ENCODE results near the gene RASGEF1C.

Gene RASGEF1C

GRCh38 chr5:180119031-180119902 lies 89.7 kb downstream of the RASGEF1C start:
- no peak for DNase-seq
- no peak for ATAC-seq

GRCh38 chr5:180118391-180118791 lies 90.6 kb downstream of the RASGEF1C start:
- DNase-seq (no peak), ATAC-seq (no peak)

- no peak for DNase-seq
- no peak for ATAC-seq
These were observed 91.8 kb downstream of the RASGEF1C start for GRCh38 chr5:180117000-180117725.

- DNase-seq: no peak
- no peak for ATAC-seq
These were observed 92.7 kb downstream of the RASGEF1C start for GRCh38 chr5:180116077-180116999.

- no peak for ATAC-seq
- DNase-seq: no peak
These were observed 93.5 kb downstream of the RASGEF1C start for GRCh38 chr5:180115326-180116076.

GRCh38 chr5:180114304-180115003 lies 94.6 kb downstream of the RASGEF1C start:
- ATAC-seq (no peak), DNase-seq (no peak)

GRCh38 chr5:180113660-180114303 lies 95.2 kb downstream of the RASGEF1C start:
- ATAC-seq: no peak
- DNase-seq: no peak

- ATAC-seq (no peak), DNase-seq (no peak)
These were observed 96.7 kb downstream of the RASGEF1C start for GRCh38 chr5:180112181-180112861.

- DNase-seq: no peak
- no peak for ATAC-seq
These were observed 97.6 kb downstream of the RASGEF1C start for GRCh38 chr5:180111273-180112002.

GRCh38 chr5:180109920-180110319 lies 99.1 kb downstream of the RASGEF1C start:
- DNase-seq (no peak), ATAC-seq (no peak)

- DNase-seq: no peak
- no peak for ATAC-seq
These were observed 102.0 kb downstream of the RASGEF1C start for GRCh38 chr5:180107005-180107404.

GRCh38 chr5:180105827-180106312 lies 103.1 kb downstream of the RASGEF1C start:
- DNase-seq (no peak), ATAC-seq (no peak)

- ATAC-seq (no peak), DNase-seq (no peak)
These were observed 104.9 kb downstream of the RASGEF1C start for GRCh38 chr5:180104168-180104530.

GRCh38 chr5:180103487-180104167 lies 105.4 kb downstream of the RASGEF1C start:
- DNase-seq (no peak), ATAC-seq (no peak)

GRCh38 chr5:180102636-180103035 lies 106.4 kb downstream of the RASGEF1C start:
- no peak for ATAC-seq
- no peak for DNase-seq

GRCh38 chr5:180101451-180102105 lies 107.4 kb downstream of the RASGEF1C start:
- no peak for DNase-seq
- ATAC-seq: no peak

- ATAC-seq (no peak), DNase-seq (no peak)
These were observed 108.2 kb downstream of the RASGEF1C start for GRCh38 chr5:180100621-180101450.

Data from stimulated activated naive CD8-positive, alpha-beta T cell treated with anti-CD3 and anti-CD28 coated beads, Interleukin-15, Interleukin-2, amounts not matched to agents 100 U/mL and 50 U/mL, for 24 hours (primary cell).